ENCODE measurements around the gene MYO15A. TPM values are rescaled to one million over a fixed set of nuclear protein-coding genes. Genes with fewer than 3 reads are reported as not detected.

MYO15A gene
- total and polyA plus RNA-seq, 2 of the 4 experiments (the other 2 are of a cell fraction), result 0.18 to 1.1 TPM

DNA sequence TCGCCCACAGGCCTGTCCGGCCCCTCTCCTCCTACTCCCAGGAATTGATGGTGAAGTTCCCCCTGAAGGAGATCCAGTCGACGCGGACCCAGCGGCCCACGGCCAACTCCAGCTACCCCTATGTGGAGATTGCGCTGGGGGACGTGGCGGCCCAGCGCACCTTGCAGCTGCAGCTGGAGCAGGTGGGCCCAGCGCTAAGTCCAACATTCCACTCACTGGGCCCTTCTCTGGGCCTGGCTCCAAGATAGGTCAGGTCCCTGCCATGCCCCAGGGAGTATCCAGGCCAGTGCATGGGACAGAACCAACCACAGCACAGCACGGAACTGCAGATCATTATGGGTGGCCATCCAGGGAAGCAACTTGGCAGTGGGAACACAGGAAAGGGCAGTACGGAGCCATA, 65.2 kb downstream of the MYO15A start:
- H3K9me3 ChIP-seq (ENCODE audit: control insufficient read depth, insufficient read depth, low read length), result no peaks in the 10 kb centered on the region
- no TSS peak for BruUV-seq (replicated peaks)

More for the DNA sequence above, 65.2 kb downstream of the MYO15A start:
- dilution Hi-C loops (cut with HindIII; ENCODE audit: low sequenced_read_pairs, unreplicated experiment) (no loop called here), intact Hi-C loops (cut with micrococcal nuclease) (no loop called here), in situ Hi-C loops (cut with MboI; ENCODE audit: low sequenced_read_pairs) (no loop called here)
- H3K18ac ChIP-seq (ENCODE audit: low read depth, low read length), result no peak overlapping the region
- H3K23ac ChIP-seq (ENCODE audit: low read depth, low read length), result no peak overlapping the region
- H2BK5ac ChIP-seq (ENCODE audit: low read depth, low read length, poor library complexity, severe bottlenecking), result no peak overlapping the region
- H3K9ac ChIP-seq (ENCODE audit: low read depth, low read length), result no peak overlapping the region
- H3K4ac ChIP-seq (ENCODE audit: low read depth, low read length), result no peak overlapping the region
- H2BK120ac ChIP-seq (ENCODE audit: low read depth, low read length), result no peak overlapping the region
- H4K5ac ChIP-seq (ENCODE audit: low read depth, low read length), result no peak overlapping the region
- no peak overlapping the region for H2AK5ac ChIP-seq (ENCODE audit: low read depth, low read length)
- H3K4me1 ChIP-seq (ENCODE audit: control insufficient read depth, insufficient read depth, low read length), result peaks cover 2% of the 10 kb centered on the region; the same call in 1 of the 2 replicates
- no peak overlapping the region for H3K56ac ChIP-seq (ENCODE audit: extremely low read depth, insufficient read depth, low read length)
- WGBS, 2 experiments (ENCODE audit: extremely low coverage in 2 of 2, insufficient read length in 1 of 2), result 100% methylated on average over 6 of the region's 14 CpGs; no CpG with 5 or more reads in 1 of the 2 experiments
- no peaks in the 10 kb centered on the region for H3K79me1 ChIP-seq (ENCODE audit: low read depth in 1 of 2, low read length in 2 of 2)
- no peak overlapping the region for H3K14ac ChIP-seq (replicated peaks; ENCODE audit: low read depth, low read length)
- H3K4me2 ChIP-seq (ENCODE audit: low read depth, low read length), result no peak overlapping the region
- H2BK15ac ChIP-seq (ENCODE audit: low read depth, low read length), result no peak overlapping the region
- H2BK20ac ChIP-seq (ENCODE audit: low read depth, low read length), result no peak overlapping the region
- H4K91ac ChIP-seq (ENCODE audit: insufficient read depth, low read depth, low read length), result no peak overlapping the region
- H3K4me3 ChIP-seq (ENCODE audit: insufficient read depth, low read depth, low read length), result no peak overlapping the region
- H4K20me1 ChIP-seq (ENCODE audit: insufficient read depth, low read length), result no peaks in the 10 kb centered on the region
- no peak overlapping the region for H2AK9ac ChIP-seq (replicated peaks; ENCODE audit: low read depth, low read length, poor library complexity)
- ATAC-seq (ENCODE audit: low read depth) (no peak), DNase-seq (no peak)
- no peak overlapping the region for H4K8ac ChIP-seq (ENCODE audit: low read depth in 2 of 2, low read length in 2 of 2)
- CTCF ChIA-PET, result no interaction called here
- no peak overlapping the region for H2AFZ ChIP-seq (replicated peaks; ENCODE audit: low read length, poor library complexity)
- peaks cover 4% of the 10 kb centered on the region for H3K9me1 ChIP-seq (ENCODE audit: insufficient read depth, low read length)
- TF ChIP-seq CHD1 (IDR thresholded peaks at IDR 0.05; ENCODE audit: low read depth, low read length) (no peak), SMC3 (IDR thresholded peaks at IDR 0.05; ENCODE audit: low read depth, low read length) (no peak), CEBPB (IDR thresholded peaks at IDR 0.05; ENCODE audit: low read depth, low read length) (no peak)
- TF ChIP-seq, protein P1, sequence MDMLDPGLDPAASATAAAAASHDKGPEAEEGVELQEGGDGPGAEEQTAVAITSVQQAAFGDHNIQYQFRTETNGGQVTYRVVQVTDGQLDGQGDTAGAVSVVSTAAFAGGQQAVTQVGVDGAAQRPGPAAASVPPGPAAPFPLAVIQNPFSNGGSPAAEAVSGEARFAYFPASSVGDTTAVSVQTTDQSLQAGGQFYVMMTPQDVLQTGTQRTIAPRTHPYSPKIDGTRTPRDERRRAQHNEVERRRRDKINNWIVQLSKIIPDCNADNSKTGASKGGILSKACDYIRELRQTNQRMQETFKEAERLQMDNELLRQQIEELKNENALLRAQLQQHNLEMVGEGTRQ (IDR thresholded peaks at IDR 0.05; ENCODE audit: low read depth, low read length), result no peak
- POLR2A ChIA-PET (ENCODE audit: unreplicated experiment), result no interaction called here
- peaks cover 4% of the 10 kb centered on the region; the same call in 1 of the 2 replicates for H3K27me3 ChIP-seq (ENCODE audit: control insufficient read depth, insufficient read depth, low read length)
- H3K36me3 ChIP-seq (ENCODE audit: control insufficient read depth, insufficient read depth, low read length), result no peaks in the 10 kb centered on the region
- H3K27ac ChIP-seq (ENCODE audit: insufficient read depth, low read length), result no peak overlapping the region
